MCF 10A (cell line): ENCODE measurements around the gene C20orf202. TPM values are rescaled to one million over a fixed set of nuclear protein-coding genes. Genes with fewer than 3 reads are reported as not detected.
A peak's percentile ranks its signal among the peaks of the same experiment; 100 is the strongest.

ENCODE experiments used
- BruUV-seq: library from RNA; stranded (reverse); fragments of 400-500 nt; replicated peaks from 2 replicates; lab custom pipeline; 2021; lab: Mats Ljungman, UMichigan
- CTCF ChIA-PET: fragments of 300-600 bp; sonication (Branson Sonifier 250); formaldehyde crosslinking; extraction: SDS; loops from one replicate; lab custom pipeline; 2021; ENCODE audit warnings: antibody characterized with exemption, inconsistent platforms; lab: Yijun Ruan, JAX
- POLR2A ChIA-PET: fragments of 300-600, 350-650 bp; sonication (Branson Sonifier 250); formaldehyde crosslinking; extraction: SDS; loops from one replicate; lab custom pipeline; 2020; ENCODE audit warnings: antibody characterized with exemption, inconsistent platforms; lab: Yijun Ruan, JAX
- DNase-seq: peaks from one replicate; pipeline ENCODE4 v3.0.0-alpha.2; 2018; ENCODE audit not compliant: unreplicated experiment
- H3K27ac Mint-ChIP-seq: one replicate; pipeline ENCODE4 v1.8.0; 2022; ENCODE audit warnings: mild to moderate bottlenecking, low read depth, mixed read lengths; ENCODE audit not compliant: unreplicated experiment
- H3K27me3 Mint-ChIP-seq: one replicate; pipeline ENCODE4 v1.8.0; 2022; ENCODE audit warnings: mixed read lengths; ENCODE audit not compliant: insufficient read depth, unreplicated experiment
- H3K36me3 Mint-ChIP-seq: one replicate; pipeline ENCODE4 v1.8.0; 2022; ENCODE audit warnings: mild to moderate bottlenecking, moderate library complexity, mixed read lengths; ENCODE audit not compliant: insufficient read depth, unreplicated experiment
- H3K4me1 Mint-ChIP-seq: one replicate; pipeline ENCODE4 v1.8.0; 2022; ENCODE audit warnings: mixed read lengths; ENCODE audit not compliant: insufficient read depth, unreplicated experiment
- H3K4me3 Mint-ChIP-seq: one replicate; pipeline ENCODE4 v1.8.0; 2022; ENCODE audit warnings: mild to moderate bottlenecking, moderate library complexity, mixed read lengths; ENCODE audit not compliant: unreplicated experiment
- H3K9me3 Mint-ChIP-seq: one replicate; pipeline ENCODE4 v1.8.0; 2022; ENCODE audit warnings: mixed read lengths; ENCODE audit not compliant: unreplicated experiment
- intact Hi-C: fragments of 100-400 bp; cut with micrococcal nuclease; formaldehyde crosslinking; loops from 2 replicates; pipeline ENCODE4 v1.14.1; 2022
- total RNA-seq: library from RNA; stranded (reverse); gene quantifications from 2 replicates; pipeline ENCODE4 v1.2.3, GENCODE V29; 2022
- TF ChIP-seq, protein P1 (sequence below): fragments of 200-600 bp; IDR thresholded peaks from one replicate; pipeline ENCODE4 v1.8.0; 2022; ENCODE audit warnings: antibody characterized with exemption, mild to moderate bottlenecking; ENCODE audit not compliant: unreplicated experiment

The C20orf202 gene
- total RNA-seq, 1 experiment from 2014 or later = not detected

- H3K9me3 Mint-ChIP-seq = no peaks in the 10 kb centered on the region
Measured at GRCh38 chr20:1169224-1169623, 34.0 kb upstream of the C20orf202 start.

DNA sequence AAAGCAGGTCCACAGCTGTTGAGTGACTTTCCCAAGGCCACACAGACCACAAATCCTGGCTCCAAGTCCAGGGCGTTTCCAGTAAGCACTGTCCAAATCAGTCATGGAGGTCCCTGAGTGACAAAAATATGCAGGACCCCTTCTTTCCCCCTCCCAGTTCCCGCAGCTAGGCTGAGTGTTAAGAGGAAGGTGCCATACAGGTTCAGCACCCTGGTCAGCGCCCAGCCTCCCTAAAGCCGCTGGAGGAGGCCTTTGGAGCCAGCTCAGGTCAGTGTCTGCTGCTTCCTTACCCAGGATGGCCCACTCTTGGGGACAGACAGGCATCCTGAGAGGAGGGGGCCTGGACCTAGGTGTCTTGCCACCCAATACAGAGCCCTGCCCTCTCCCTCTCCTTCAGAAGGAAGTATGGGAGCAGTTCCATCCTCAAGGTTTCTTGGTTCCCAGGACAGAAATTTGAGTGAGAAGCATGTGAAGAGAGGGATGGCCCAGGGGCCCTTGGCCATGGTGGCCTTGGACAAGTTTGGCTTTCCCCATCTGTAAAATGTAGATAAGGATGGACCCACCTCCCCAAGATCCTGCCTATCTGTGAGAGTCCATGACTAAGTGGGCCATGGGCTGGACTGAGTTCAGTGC lies 31.7 kb upstream of the C20orf202 start:
- Mint-ChIP-seq H3K4me3 (no peak overlapping the region), H3K4me1 (no peaks in the 10 kb centered on the region), H3K9me3 (no peaks in the 10 kb centered on the region), H3K36me3 (peaks cover 57% of the 10 kb centered on the region), H3K27me3 (no peaks in the 10 kb centered on the region), H3K27ac (no peak overlapping the region)
- CTCF ChIA-PET = interaction anchor here (0.9 kb wide), 1 partner anchor 41 kb away, joined by 8 read pairs; no protein-coding TSS in a partner anchor
- no TSS peak for BruUV-seq
- POLR2A ChIA-PET = interaction anchor here (0.9 to 1.5 kb wide), 3 partner anchors 9 to 17 kb away, joined by 4 to 5 read pairs (median 4); no protein-coding TSS in a partner anchor
- intact Hi-C loops = no loop called here
- peak; percentile 49 for DNase-seq
- TF ChIP-seq, protein P1, sequence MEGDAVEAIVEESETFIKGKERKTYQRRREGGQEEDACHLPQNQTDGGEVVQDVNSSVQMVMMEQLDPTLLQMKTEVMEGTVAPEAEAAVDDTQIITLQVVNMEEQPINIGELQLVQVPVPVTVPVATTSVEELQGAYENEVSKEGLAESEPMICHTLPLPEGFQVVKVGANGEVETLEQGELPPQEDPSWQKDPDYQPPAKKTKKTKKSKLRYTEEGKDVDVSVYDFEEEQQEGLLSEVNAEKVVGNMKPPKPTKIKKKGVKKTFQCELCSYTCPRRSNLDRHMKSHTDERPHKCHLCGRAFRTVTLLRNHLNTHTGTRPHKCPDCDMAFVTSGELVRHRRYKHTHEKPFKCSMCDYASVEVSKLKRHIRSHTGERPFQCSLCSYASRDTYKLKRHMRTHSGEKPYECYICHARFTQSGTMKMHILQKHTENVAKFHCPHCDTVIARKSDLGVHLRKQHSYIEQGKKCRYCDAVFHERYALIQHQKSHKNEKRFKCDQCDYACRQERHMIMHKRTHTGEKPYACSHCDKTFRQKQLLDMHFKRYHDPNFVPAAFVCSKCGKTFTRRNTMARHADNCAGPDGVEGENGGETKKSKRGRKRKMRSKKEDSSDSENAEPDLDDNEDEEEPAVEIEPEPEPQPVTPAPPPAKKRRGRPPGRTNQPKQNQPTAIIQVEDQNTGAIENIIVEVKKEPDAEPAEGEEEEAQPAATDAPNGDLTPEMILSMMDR = no peak

More at GRCh38 chr20:1169224-1169623, 34.0 kb upstream of the C20orf202 start:
- TF ChIP-seq, protein P1 = no peak
- ChIA-PET POLR2A (no interaction called here), CTCF (no interaction called here)
- DNase-seq = no peak
- H3K4me1 Mint-ChIP-seq = no peaks in the 10 kb centered on the region
- no peaks in the 10 kb centered on the region for H3K27me3 Mint-ChIP-seq
- intact Hi-C loops = no loop called here
- no peak overlapping the region for H3K4me3 Mint-ChIP-seq
- H3K36me3 Mint-ChIP-seq = peaks cover 67% of the 10 kb centered on the region
- no peak overlapping the region for H3K27ac Mint-ChIP-seq
- no TSS peak for BruUV-seq

DNA sequence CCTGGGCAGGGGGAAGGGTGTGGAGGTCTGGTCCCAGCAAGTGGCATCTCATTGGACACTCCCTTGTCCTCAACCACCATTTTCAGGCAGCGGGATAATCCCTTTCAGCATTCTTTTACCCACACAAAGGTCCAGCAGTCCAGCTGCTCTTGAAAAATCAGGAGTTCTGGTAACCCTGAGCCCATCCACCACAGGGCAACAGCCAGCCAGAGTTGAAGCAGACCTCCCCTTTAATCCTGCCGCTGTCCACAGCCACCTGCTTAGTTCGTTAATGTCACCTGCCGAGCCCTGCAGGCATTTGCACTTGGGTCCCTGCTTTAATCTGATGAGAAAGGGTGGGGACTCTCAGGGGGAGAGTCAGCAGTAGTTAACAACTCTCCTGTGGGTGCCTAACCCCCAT lies 29.6 kb upstream of the C20orf202 start:
- TF ChIP-seq, protein P1 = no peak
- Mint-ChIP-seq H3K4me1 (no peaks in the 10 kb centered on the region), H3K27ac (no peak overlapping the region), H3K4me3 (no peak overlapping the region), H3K9me3 (no peaks in the 10 kb centered on the region), H3K27me3 (no peaks in the 10 kb centered on the region), H3K36me3 (peaks cover 35% of the 10 kb centered on the region)
- no TSS peak for BruUV-seq
- ChIA-PET CTCF (interaction anchor here (0.5 to 0.8 kb wide), 2 partner anchors 355 to 356 kb away, joined by 3 read pairs; no protein-coding TSS in a partner anchor), POLR2A (no interaction called here)
- intact Hi-C loops = no loop called here
- no peak for DNase-seq

- no peak overlapping the region for H3K4me3 Mint-ChIP-seq
- no peak for DNase-seq
- H3K4me1 Mint-ChIP-seq = no peaks in the 10 kb centered on the region
- no peak overlapping the region for H3K27ac Mint-ChIP-seq
- H3K27me3 Mint-ChIP-seq = no peaks in the 10 kb centered on the region
- no peaks in the 10 kb centered on the region for H3K9me3 Mint-ChIP-seq
- POLR2A ChIA-PET = no interaction called here
- CTCF ChIA-PET = interaction anchor here (0.7 to 1.8 kb wide), 3 partner anchors 10 to 53 kb away, joined by 4 to 7 read pairs (median 4); partner anchors contain the start of gene TMEM74B
- peaks cover 26% of the 10 kb centered on the region for H3K36me3 Mint-ChIP-seq
- intact Hi-C loops = no loop called here
- BruUV-seq = no TSS peak
- TF ChIP-seq, protein P1 = no peak
Measured at GRCh38 chr20:1174787-1175186, 28.5 kb upstream of the C20orf202 start.
